Epithelial cell of proximal tubule (primary cell): ENCODE data around the gene PTPRG. TPM values are rescaled to one million over a fixed set of nuclear protein-coding genes. Genes with fewer than 3 reads are reported as not detected.

ENCODE experiments used
- DNase-seq: peaks from one replicate; pipeline ENCODE4 v3.0.0-alpha.2; 2011; ENCODE audit warnings: low read depth
- H3K4me3 ChIP-seq: 2 replicates; pipeline ENCODE4 v1.5.1; 2011; ENCODE audit warnings: low read depth, mild to moderate bottlenecking, low read length
- total RNA-seq: library from RNA; depleted of rRNA; stranded (reverse); fragments of >200 nt; gene quantifications from 2 replicates; pipeline ENCODE4 v1.2.3, GENCODE V29; 2015
- TF ChIP-seq, protein P1 (sequence below): conservative IDR thresholded peaks from 2 replicates; pipeline ENCODE4 v1.5.1; 2012; ENCODE audit warnings: low read depth, mild to moderate bottlenecking, low read length

The PTPRG gene
- total RNA-seq, 1 donor from 2014 or later: 13.5 TPM

DNA sequence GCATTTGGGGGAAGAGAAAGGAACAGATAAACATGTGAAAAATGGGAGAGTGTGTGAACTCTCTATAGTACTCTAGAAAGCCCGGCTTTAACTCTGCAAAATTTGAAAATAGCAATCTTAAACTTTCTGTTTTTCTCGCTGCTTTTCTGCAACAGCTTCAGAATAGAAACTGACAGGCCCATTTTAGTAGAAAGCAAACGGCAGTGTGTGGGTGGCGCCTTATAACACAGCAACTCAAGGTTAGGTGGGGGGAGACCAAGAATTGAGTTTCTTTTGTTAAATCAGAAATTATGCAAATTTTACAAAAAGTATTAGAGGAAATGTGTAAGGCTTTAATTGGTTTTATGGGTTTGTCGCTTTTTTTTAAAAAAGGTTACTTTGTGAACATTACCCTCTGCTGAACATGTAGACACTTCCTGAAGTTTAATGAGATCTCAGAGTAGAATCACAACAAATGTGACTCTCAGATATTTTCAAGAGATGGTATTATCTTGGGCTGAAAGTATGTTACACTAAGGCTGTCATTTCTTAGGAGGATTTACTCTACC is 107.0 kb downstream of the PTPRG start:
- TF ChIP-seq, protein P1, sequence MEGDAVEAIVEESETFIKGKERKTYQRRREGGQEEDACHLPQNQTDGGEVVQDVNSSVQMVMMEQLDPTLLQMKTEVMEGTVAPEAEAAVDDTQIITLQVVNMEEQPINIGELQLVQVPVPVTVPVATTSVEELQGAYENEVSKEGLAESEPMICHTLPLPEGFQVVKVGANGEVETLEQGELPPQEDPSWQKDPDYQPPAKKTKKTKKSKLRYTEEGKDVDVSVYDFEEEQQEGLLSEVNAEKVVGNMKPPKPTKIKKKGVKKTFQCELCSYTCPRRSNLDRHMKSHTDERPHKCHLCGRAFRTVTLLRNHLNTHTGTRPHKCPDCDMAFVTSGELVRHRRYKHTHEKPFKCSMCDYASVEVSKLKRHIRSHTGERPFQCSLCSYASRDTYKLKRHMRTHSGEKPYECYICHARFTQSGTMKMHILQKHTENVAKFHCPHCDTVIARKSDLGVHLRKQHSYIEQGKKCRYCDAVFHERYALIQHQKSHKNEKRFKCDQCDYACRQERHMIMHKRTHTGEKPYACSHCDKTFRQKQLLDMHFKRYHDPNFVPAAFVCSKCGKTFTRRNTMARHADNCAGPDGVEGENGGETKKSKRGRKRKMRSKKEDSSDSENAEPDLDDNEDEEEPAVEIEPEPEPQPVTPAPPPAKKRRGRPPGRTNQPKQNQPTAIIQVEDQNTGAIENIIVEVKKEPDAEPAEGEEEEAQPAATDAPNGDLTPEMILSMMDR: no peak
- H3K4me3 ChIP-seq: no peak overlapping the region
- DNase-seq: no peak

DNA sequence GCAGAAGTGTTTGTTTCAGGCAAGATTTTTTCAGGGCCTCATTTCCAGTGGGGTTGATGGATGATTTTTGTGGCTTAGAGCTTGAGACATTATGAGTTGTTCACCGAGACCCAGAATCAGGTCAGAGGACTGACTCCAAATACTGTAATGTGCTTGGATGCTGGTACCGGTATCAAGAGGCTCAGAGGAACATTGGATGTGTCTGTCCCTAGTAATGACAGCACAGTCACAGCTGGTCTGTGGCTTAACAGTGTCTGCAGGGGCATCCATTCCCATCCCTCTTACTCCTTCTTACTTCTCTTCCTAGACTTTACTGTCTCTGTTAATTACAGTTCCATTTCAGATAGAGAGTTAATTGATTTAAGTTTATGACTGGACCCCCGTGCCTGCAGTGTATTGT is 107.8 kb downstream of the PTPRG start:
- DNase-seq: no peak
- TF ChIP-seq, protein P1: no peak
- H3K4me3 ChIP-seq: no peak overlapping the region

DNA sequence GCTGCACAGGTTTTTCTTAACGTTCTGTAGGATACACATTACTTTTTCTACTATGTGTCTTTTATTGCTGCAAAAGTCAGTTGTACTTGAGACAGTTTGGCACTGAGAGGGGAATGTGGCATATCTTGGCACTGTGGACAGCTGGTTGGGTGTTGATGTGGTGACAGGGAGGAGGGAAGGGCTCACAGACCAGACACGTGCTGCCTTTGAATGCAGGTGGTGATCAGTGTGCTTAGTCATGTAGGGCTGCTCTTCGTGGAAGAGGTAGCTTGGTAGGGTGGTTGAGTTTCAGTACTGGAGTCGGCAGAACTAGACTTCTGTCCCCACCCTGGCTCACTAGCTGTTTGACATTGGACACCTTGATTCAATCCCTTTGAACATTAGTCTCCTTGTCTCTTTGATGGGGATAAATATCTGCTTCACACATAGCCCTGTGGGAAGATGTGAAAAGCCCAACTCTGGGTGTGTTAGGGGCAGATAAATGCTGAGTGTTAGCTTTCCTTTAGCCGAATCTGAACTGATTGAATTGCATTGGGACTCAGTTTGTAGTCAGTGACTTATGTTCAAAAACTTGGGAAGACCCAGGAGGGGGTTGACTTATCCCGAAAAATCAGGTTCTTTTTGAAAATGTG is 108.4 kb downstream of the PTPRG start:
- TF ChIP-seq, protein P1: no peak
- no peak overlapping the region for H3K4me3 ChIP-seq
- no peak for DNase-seq

DNA sequence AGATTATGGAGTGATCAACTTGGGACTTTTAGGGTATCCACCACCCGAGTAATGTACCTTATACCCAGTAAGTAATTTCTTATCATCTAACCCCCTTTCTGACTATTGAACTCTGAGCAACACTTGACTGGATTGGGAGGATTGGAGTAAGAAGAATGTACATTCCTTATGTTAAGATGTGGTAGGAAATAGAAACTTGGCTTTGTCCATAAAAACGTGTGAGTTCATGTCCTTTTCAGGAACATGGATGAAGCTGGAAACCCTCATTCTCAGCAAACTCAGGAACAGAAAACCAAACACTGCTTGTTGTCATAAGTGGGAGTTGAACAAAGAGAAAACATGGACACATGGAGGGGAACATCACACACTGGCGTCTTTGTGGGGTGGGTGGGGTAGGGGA is 112.3 kb downstream of the PTPRG start:
- TF ChIP-seq, protein P1: no peak
- no peak overlapping the region for H3K4me3 ChIP-seq
- no peak for DNase-seq

GRCh38 chr3:61674596-61674995 is 113.2 kb downstream of the PTPRG start:
- TF ChIP-seq, protein P1: no peak
- no peak overlapping the region for H3K4me3 ChIP-seq
- DNase-seq: no peak

DNA sequence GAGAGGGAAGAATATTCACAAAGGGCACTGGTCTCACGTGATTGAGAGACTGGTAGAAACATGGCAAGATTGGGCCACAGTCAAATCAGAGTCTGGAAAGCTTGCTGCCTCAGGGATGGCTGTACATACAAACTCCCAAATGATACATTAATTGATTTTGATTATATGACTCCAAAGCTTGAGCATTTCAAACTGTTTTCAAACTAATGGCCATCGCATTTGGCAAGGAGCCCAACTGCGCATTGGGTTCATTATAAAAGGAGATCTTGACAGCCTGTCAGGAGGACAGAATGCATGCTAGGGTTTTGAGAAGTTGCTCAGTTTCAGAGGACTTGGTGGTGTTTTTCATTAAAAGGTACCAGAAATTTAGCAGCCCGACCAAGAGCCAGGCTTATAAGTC is 117.7 kb downstream of the PTPRG start:
- TF ChIP-seq, protein P1: no peak
- no peak overlapping the region for H3K4me3 ChIP-seq
- no peak for DNase-seq

GRCh38 chr3:61680617-61681016 is 119.2 kb downstream of the PTPRG start:
- TF ChIP-seq, protein P1: no peak
- no peak for DNase-seq
- H3K4me3 ChIP-seq: no peak overlapping the region
